SU-DHL-6 (cell line): Measurements from ENCODE around the gene SDK2.

ENCODE experiments used
- EZH2phosphoT487 ChIP-seq: fragments of 200-600 bp; sonication (generic), shearing (Covaris generic); conservative IDR thresholded peaks from 2 replicates; pipeline ENCODE4 v1.6.1; 2018; ENCODE audit warnings: mild to moderate bottlenecking, antibody characterized with exemption, low read length, moderate library complexity, mixed read lengths
- TF ChIP-seq, protein P1 (sequence below): fragments of 200-600 bp; sonication (generic); IDR thresholded peaks from one replicate; pipeline ENCODE4 v1.5.1; 2017; ENCODE audit warnings: antibody characterized with exemption, mild to moderate bottlenecking, low read length, moderate library complexity; ENCODE audit not compliant: insufficient read depth, poor library complexity, severe bottlenecking

DNA sequence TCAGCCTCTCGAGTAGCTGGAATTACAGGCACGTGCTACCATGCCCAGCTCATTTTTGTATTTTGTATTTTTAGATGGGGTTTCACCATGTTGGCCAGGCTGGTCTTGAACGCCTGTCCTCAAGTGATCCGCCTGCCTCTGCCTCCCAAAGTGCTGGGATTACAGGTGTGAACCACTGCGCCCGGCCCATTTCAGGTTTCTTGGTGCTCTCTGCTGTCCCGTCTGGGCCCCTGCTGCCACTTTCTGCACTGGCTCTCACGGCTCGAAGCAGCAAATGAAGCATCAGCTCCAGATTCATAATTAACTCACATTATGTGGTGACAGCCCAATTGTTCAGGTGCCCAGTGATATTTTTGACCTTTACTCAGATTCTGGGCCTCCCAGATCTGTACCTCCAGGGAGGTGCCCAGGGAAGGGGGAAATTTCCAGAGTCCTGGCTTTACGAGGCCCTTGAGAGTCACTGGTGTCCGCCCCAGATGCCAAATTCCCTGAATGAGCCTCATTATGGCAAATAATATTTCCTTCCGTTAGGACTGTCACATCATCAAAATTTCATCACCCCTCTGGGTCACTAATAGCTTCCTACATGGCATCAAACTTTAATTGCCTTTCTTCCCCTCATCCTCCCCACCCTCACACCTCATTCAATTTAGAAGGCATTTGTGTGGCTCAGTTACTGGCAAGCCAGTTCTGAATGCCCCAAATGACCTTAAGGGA lies 9.0 kb downstream of the SDK2 start:
- TF ChIP-seq, protein P1, sequence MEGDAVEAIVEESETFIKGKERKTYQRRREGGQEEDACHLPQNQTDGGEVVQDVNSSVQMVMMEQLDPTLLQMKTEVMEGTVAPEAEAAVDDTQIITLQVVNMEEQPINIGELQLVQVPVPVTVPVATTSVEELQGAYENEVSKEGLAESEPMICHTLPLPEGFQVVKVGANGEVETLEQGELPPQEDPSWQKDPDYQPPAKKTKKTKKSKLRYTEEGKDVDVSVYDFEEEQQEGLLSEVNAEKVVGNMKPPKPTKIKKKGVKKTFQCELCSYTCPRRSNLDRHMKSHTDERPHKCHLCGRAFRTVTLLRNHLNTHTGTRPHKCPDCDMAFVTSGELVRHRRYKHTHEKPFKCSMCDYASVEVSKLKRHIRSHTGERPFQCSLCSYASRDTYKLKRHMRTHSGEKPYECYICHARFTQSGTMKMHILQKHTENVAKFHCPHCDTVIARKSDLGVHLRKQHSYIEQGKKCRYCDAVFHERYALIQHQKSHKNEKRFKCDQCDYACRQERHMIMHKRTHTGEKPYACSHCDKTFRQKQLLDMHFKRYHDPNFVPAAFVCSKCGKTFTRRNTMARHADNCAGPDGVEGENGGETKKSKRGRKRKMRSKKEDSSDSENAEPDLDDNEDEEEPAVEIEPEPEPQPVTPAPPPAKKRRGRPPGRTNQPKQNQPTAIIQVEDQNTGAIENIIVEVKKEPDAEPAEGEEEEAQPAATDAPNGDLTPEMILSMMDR = no peak
- TF ChIP-seq EZH2phosphoT487 = no peak
